GM18508 (cell line): ENCODE results near the gene GDF3.
"Not testable (repeated sequence)": the region's sequence is repeated elsewhere in the genome, so short reads cannot be mapped to it uniquely, and the experiment has no call there.

Experiments used
- ATAC-seq: cut with Tn5 transposase; IDR thresholded peaks from one replicate; pipeline ENCODE4 v1.9.1; 2021; ENCODE audit warnings: moderate number of reproducible peaks; ENCODE audit not compliant: insufficient read depth, unreplicated experiment

The GDF3 gene

GRCh38 chr12:7675455-7675854 is 20.1 kb downstream of the GDF3 start:
- ATAC-seq: not testable (repeated sequence)

DNA sequence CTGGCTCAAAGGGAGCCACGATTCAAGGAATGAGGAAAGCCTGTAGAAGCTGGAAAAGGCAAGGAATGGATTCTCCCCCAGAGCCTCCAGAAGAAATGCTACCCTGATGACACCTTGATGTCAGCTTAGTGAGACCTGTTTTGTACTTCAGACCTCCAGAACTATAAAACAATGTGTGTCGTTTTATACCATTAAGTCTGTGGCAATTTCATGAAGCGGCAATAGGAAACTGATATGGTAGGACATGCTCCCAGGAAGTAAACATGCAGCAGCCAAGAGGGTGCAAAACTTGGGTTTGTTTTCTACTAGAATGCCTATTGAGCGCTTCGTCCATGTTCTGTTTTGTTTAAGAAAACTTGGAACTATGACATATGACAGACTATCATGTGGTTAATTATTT is 27.4 kb downstream of the GDF3 start:
- ATAC-seq: no peak

GRCh38 chr12:7667125-7667524 is 28.4 kb downstream of the GDF3 start:
- ATAC-seq: no peak

DNA sequence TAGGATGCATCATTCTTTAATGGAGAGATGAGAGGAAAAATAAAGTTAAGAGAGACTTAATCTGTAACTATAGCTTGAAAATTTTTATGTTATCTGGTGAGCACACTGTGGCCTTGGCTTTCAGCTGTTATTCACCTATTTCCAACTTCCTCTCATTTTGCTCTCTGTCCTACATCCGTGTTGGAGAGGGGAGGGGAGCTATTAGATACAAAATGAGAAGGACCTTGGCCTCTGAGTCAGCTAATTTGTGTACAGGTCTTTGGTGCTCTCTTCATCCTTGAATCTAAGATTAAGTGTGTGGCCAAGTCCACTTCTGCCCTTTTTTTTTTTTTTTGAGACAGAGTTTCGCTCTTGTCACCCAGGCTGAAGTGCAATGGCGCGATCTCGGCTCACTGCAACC is 29.0 kb downstream of the GDF3 start:
- no peak for ATAC-seq

GRCh38 chr12:7661741-7662140 is 33.8 kb downstream of the GDF3 start:
- no peak for ATAC-seq

DNA sequence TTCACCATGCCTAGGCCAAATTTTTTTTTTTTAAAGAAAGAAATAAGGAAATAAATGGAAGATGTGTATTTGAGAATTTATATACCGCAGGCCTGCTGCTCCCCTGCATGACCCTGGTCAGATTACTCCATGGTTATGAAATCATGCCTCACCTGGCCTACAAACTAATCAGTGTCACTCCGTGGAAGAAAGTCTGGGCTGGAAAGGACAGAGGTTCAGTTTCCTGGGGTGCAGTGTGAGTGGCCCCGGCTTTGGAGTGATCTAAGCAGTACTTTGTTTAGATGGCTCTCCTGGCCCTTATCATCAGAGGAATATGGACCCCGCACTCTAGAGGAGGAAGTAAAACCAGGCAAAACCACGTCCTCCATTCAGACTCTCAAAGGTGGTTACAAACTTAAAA is 39.5 kb downstream of the GDF3 start:
- ATAC-seq: no peak

DNA sequence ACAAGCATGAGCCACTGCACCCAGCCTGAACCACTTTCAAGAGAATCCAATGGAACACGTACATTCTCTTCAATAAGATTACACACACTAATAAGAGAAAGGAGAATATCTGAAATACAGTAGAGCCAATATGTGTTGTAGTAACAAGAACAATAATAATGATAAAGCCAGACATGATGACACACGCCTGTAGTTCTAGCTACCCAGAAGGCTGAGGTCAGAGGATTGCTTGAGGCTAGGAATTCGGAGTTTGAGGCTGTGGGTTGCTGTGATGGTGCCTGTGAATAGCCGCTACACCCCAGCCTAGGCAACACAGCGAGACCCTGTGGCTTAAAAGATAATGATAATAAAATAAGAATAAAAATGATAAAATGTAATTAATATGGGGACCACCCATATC is 45.5 kb downstream of the GDF3 start:
- ATAC-seq: no peak

GRCh38 chr12:7647071-7647470 is 48.5 kb downstream of the GDF3 start:
- no peak for ATAC-seq

DNA sequence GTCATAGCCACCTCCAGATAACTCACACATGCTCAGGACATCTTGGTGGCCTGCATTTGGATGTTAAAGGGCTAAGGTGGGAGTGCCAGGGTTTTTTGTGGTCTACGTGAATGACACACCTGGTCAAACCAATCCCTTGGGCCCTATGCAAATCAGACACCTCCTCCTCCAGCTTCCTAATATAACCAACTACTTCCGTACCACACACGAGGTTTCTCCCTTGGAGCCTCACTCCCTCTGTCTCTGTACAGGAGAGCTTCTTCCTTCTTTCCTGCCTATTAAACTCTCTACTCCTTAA is 49.4 kb downstream of the GDF3 start:
- no peak for ATAC-seq

DNA sequence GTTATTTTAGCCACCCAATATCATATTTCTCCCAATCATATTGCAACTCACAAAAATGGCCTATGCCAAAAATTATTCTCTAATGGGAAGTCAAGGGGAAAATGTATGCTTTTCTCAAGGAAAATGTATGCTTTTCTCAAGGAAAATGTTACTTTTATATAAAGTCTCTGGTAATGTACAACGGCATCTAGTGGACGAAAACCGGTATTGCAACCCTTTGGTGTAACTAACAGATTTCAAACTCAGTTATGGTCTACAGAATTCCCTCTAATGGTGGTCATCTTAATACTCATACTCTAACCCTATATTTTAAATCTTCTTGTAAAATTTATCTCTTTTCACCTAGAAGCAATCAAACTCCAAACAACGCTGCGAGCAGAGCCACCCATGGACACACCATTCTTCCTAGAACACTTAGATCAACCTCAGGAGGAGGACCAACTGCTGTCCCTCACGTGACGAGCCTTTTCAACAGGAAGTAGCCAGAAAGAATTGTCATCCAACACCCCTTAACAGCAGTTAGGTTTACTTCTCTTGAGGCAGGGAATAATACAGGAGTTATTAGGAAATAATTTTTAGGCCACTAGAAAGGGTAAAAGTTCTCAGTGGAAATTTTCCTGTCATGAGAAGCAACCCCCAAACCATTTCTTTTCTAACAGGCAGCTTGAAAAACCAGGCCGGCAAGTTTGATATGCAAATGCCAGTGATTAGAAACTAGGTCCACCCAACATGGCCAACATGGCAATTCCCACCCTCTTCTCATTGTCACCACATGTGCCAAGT is 50.0 kb downstream of the GDF3 start:
- ATAC-seq: no peak

DNA sequence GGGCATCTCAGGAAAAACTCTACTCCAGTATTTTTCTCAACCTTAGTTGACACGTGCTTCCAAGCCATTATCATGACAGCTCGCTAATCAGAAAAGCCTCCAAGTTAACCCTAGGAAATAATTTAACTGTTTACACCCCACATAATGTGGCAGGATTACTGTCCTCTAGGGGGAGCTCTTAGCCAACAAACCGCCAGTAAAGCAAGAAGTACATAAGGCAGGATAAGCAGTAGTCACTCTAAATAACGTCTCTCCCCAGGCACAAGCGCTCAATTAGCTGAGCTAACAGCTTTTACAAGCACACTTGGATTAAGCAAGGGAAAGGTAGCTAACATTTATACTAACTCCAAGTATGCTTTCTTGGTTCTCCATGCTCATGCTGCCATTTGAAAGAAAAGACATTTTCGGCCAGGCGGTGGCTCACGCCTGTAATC is 52.7 kb downstream of the GDF3 start:
- ATAC-seq: no peak

- ATAC-seq: no peak
Measured at GRCh38 chr12:7642287-7642686, 53.3 kb downstream of the GDF3 start.

DNA sequence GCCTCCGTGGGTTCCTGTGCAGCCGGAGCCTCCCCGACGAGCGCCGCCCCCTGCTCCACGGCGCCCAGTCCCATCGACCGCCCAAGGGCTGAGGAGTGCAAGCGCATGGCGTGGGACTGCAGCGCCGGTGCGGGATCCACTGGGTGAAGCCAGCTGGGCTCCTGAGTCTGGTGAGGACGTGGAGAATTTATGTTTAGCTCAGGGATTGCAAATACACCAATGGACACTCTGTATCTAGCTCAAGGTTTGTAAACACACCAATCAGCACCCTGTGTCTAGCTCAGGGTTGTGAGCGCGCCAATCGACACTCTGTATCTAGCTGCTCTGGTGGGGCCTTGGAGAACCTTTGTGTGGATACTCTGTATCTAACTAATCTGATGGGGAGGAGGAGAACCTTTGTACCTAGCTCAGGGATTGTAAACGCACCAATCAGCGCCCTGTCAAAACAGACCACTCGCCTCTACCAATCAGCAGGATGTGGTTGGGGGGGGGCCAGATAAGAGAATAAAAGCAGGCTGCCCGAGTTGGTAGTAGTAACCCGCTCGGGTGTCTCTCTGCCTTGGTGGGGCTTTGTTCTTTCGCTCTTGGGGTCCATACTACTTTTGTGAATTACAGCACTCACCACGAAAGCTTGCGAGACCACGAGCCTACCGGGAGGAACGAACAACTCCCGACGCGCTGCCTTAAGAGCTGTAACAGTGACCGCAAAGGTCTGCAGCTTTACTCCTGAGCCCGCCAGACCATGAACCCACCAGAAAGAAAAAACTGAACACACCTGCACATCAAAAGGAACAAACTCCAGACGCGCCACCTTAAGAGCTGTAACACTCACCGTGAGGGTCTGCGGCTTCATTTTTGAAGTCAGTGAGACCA is 55.2 kb downstream of the GDF3 start:
- ATAC-seq: not testable (repeated sequence)
